HL-60/S4 (cell line): Measurements from ENCODE around the gene OPCML.

Experiments
- in situ Hi-C: fragments of 300-500 bp; cut with MboI; formaldehyde crosslinking; loops from 2 replicates; pipeline ENCODE4 v1.14.3; 2022; ENCODE audit warnings: low sequenced_read_pairs

Gene OPCML

GRCh38 chr11:133531971-133532651, at the start of gene OPCML:
OPCML (minus strand) TSS chr11:133532501.
- in situ Hi-C loops = no loop called here

- in situ Hi-C loops = no loop called here
Measured at GRCh38 chr11:133581091-133581490, 48.8 kb upstream of the OPCML start.

- in situ Hi-C loops = no loop called here
Measured at GRCh38 chr11:133579165-133580031, 47.1 kb upstream of the OPCML start.

- in situ Hi-C loops = no loop called here
Measured at GRCh38 chr11:133577403-133577802, 45.1 kb upstream of the OPCML start.

- in situ Hi-C loops = no loop called here
Measured at GRCh38 chr11:133576351-133576750, 44.0 kb upstream of the OPCML start.

GRCh38 chr11:133573081-133573480, 40.8 kb upstream of the OPCML start:
- in situ Hi-C loops = no loop called here

- in situ Hi-C loops = no loop called here
Measured at GRCh38 chr11:133570376-133570775, 38.1 kb upstream of the OPCML start.

GRCh38 chr11:133563505-133564025, 31.3 kb upstream of the OPCML start:
- in situ Hi-C loops = no loop called here

GRCh38 chr11:133560472-133560855, 28.2 kb upstream of the OPCML start:
- in situ Hi-C loops = no loop called here

GRCh38 chr11:133559833-133560471, 27.7 kb upstream of the OPCML start:
- in situ Hi-C loops = no loop called here

- in situ Hi-C loops = no loop called here
Measured at GRCh38 chr11:133559382-133559781, 27.1 kb upstream of the OPCML start.

GRCh38 chr11:133555034-133555433, 22.7 kb upstream of the OPCML start:
- in situ Hi-C loops = no loop called here

GRCh38 chr11:133553885-133554740, 21.8 kb upstream of the OPCML start:
- in situ Hi-C loops = no loop called here

GRCh38 chr11:133552938-133553337, 20.6 kb upstream of the OPCML start:
- in situ Hi-C loops = no loop called here

GRCh38 chr11:133551064-133551463, 18.8 kb upstream of the OPCML start:
- in situ Hi-C loops = no loop called here

- in situ Hi-C loops = no loop called here
Measured at GRCh38 chr11:133549826-133550225, 17.5 kb upstream of the OPCML start.

- in situ Hi-C loops = no loop called here
Measured at GRCh38 chr11:133548641-133549040, 16.3 kb upstream of the OPCML start.

GRCh38 chr11:133547808-133548494, 15.7 kb upstream of the OPCML start:
- in situ Hi-C loops = no loop called here

- in situ Hi-C loops = no loop called here
Measured at GRCh38 chr11:133545199-133545803, 13.0 kb upstream of the OPCML start.

- in situ Hi-C loops = no loop called here
Measured at GRCh38 chr11:133541720-133542095, 9.4 kb upstream of the OPCML start.
